OCI-LY7 (cell line): ENCODE data around the gene ACP3. TPM values are rescaled to one million over a fixed set of nuclear protein-coding genes. Genes with fewer than 3 reads are reported as not detected.
A peak's percentile ranks its signal among the peaks of the same experiment; 100 is the strongest.

Experiments used
- Bru-seq: library from RNA; stranded (reverse); fragments of 400-500 nt; gene quantifications from one replicate; lab custom pipeline; 2021; lab: Mats Ljungman, UMichigan
- BruChase-seq, 2 experiments: library from RNA; stranded (reverse); fragments of 400-500 nt; gene quantifications; one replicate each; lab custom pipeline; 2021; lab: Mats Ljungman, UMichigan
- BruUV-seq: library from RNA; stranded (reverse); fragments of 400-500 nt; replicated peaks from 2 replicates; lab custom pipeline; 2021; lab: Mats Ljungman, UMichigan
- CTCF ChIA-PET: fragments of 300-600 bp; sonication (Branson Sonifier 250); formaldehyde crosslinking; loops from one replicate; lab custom pipeline; 2022; ENCODE audit warnings: antibody characterized with exemption; ENCODE audit not compliant: unreplicated experiment; lab: Charles Lee
- POLR2A ChIA-PET: fragments of 300-600 bp; sonication (Branson Sonifier 250); formaldehyde crosslinking; loops from one replicate; lab custom pipeline; 2022; ENCODE audit warnings: antibody characterized with exemption; lab: Charles Lee
- DNase-seq: peaks from one replicate; pipeline ENCODE4 v3.0.0-alpha.2; 2015; ENCODE audit warnings: low spot score
- H2AFZ ChIP-seq: fragments of 200-600 bp; sonication (generic), shearing (Covaris generic); 2 replicates; pipeline ENCODE4 v1.6.1; 2014; ENCODE audit warnings: mild to moderate bottlenecking, antibody characterized with exemption, low read length, moderate library complexity
- H3K27ac ChIP-seq: fragments of 200-600 bp; sonication (generic); 2 replicates; pipeline ENCODE4 v1.5.1; 2014; ENCODE audit warnings: mixed run types, low read depth, mild to moderate bottlenecking, moderate library complexity, low read length, inconsistent platforms; ENCODE audit not compliant: poor library complexity, severe bottlenecking
- H3K36me3 ChIP-seq: fragments of 200-600 bp; sonication (generic); 2 replicates; pipeline ENCODE4 v1.6.1; 2014; ENCODE audit warnings: mild to moderate bottlenecking, antibody characterized with exemption, low read length, moderate library complexity, mixed read lengths; ENCODE audit not compliant: insufficient read depth
- H3K4me1 ChIP-seq: fragments of 200-600 bp; sonication (generic); 2 replicates; pipeline ENCODE4 v1.5.1; 2014; ENCODE audit warnings: mild to moderate bottlenecking, low read length; ENCODE audit not compliant: insufficient read depth, poor library complexity, severe bottlenecking
- H3K4me2 ChIP-seq: fragments of 200-600 bp; sonication (generic); 2 replicates; pipeline ENCODE4 v1.6.1; 2014; ENCODE audit warnings: mild to moderate bottlenecking, low read length
- H3K4me3 ChIP-seq: fragments of 200-600 bp; sonication (generic); 2 replicates; pipeline ENCODE4 v1.5.1; 2014; ENCODE audit warnings: mild to moderate bottlenecking, low read depth, low read length; ENCODE audit not compliant: poor library complexity, severe bottlenecking
- H3K79me2 ChIP-seq: fragments of 200-600 bp; sonication (generic); 2 replicates; pipeline ENCODE4 v1.6.1; 2016; ENCODE audit warnings: low read depth, mild to moderate bottlenecking, low read length, moderate library complexity, mixed read lengths; ENCODE audit not compliant: insufficient read depth
- H3K9me2 ChIP-seq: fragments of 200-600 bp; sonication (generic); 2 replicates; pipeline ENCODE4 v1.6.1; 2016; ENCODE audit warnings: mild to moderate bottlenecking, low read length, mixed read lengths; ENCODE audit not compliant: insufficient read depth
- H3K9me3 ChIP-seq: fragments of 200-600 bp; sonication (generic); 2 replicates; pipeline ENCODE4 v1.6.1; 2014; ENCODE audit warnings: mild to moderate bottlenecking, mixed run types, low read length, mixed read lengths
- H4K20me1 ChIP-seq: fragments of 200-600 bp; sonication (generic); 2 replicates; pipeline ENCODE4 v1.6.1; 2014; ENCODE audit warnings: mild to moderate bottlenecking, antibody characterized with exemption, low read length, moderate library complexity, mixed read lengths; ENCODE audit not compliant: insufficient read depth
- CTCF ChIP-seq: fragments of 200-600 bp; sonication (generic); conservative IDR thresholded peaks from 2 replicates; pipeline ENCODE4 v1.5.1; 2014; ENCODE audit warnings: mild to moderate bottlenecking, antibody characterized with exemption, low read length, moderate library complexity, mixed read lengths
- EZH2phosphoT487 ChIP-seq: fragments of 200-600 bp; sonication (generic); IDR thresholded peaks from 2 replicates; pipeline ENCODE4 v1.6.1; 2018; ENCODE audit warnings: low read depth, borderline replicate concordance, mild to moderate bottlenecking, mixed run types, antibody characterized with exemption, low read length, moderate library complexity, mixed read lengths
- intact Hi-C: fragments of 100-400 bp; cut with micrococcal nuclease; formaldehyde crosslinking; loops from one replicate; pipeline ENCODE4 v1.10.0; 2022; ENCODE audit not compliant: unreplicated experiment
- long read RNA-seq: library from polyadenylated mRNA; stranded (forward); transcript quantifications from one replicate; pipeline ENCODE4 v2.0.0, GENCODE V29; 2022
- total RNA-seq, 2 experiments: library from RNA; depleted of rRNA in 1 of 2; stranded (reverse); fragments of >200 nt in 1 of 2; shearing (Covaris generic) in 1 of 2; gene quantifications; 2 replicates each; pipeline ENCODE4 v1.2.3, GENCODE V29; 2014 to 2022

ACP3 gene
- total RNA-seq (2014; rRNA removed; shearing (Covaris generic)) (4.1 and 4.3 TPM in 2 replicates), total RNA-seq (2022) (10.5 and 13.7 TPM in 2 replicates), Bru-seq, nascent RNA (percentile 54 among the genes with signal in this experiment), BruChase-seq, experiment 1, labeled RNA remaining after a 6-hour chase (percentile 51 among the genes with signal in this experiment), BruChase-seq, experiment 2, labeled RNA remaining after a 2-hour chase (percentile 48 among the genes with signal in this experiment)
- long read RNA-seq, partial matches to known transcripts, result 0 of 7 reads
- long read RNA-seq, other reads (novel, unspliced or antisense), result 3 of 7 reads

- 0 out of 2 replicates have a peak, but pooled peaks cover 6% of the 10 kb centered on the region for H3K9me3 ChIP-seq
- peak within 1 kb of the TSS; percentile 63 for H3K4me3 ChIP-seq
- intact Hi-C loops, result loop anchor here (2.0 kb wide), 1 partner anchor 25 kb away; no protein-coding TSS in a partner anchor
- H3K27ac ChIP-seq, result peak within 1 kb of the TSS; percentile 35
- H3K79me2 ChIP-seq, result no peaks in the 10 kb centered on the region
- ChIA-PET CTCF (interaction anchor here (0.9 to 1.2 kb wide), 2 partner anchors 9 to 25 kb away, joined by 3 read pairs; no protein-coding TSS in a partner anchor), POLR2A (interaction anchor here (0.5 to 2.8 kb wide), 14 partner anchors 8 to 340 kb away, joined by 3 to 22 read pairs (median 4); partner anchors contain the start of gene DNAJC13)
- DNase-seq, result peak; percentile 86
- peak within 1 kb of the TSS; percentile 88 for H2AFZ ChIP-seq
- H3K4me1 ChIP-seq, result peaks cover 26% of the 10 kb centered on the region
- TF ChIP-seq EZH2phosphoT487 (no peak), CTCF (peak; percentile 51; the same call in 1 of the 2 replicates)
- no peaks in the 10 kb centered on the region for H3K9me2 ChIP-seq
- BruUV-seq, result TSS peak; percentile 65
- H3K36me3 ChIP-seq, result no peaks in the 10 kb centered on the region
- H3K4me2 ChIP-seq, result peak within 1 kb of the TSS; percentile 76
- H4K20me1 ChIP-seq, result no peaks in the 10 kb centered on the region
Observed at GRCh38 chr3:132317229-132317948, at the start of gene ACP3. TSS of gene ACP3 (plus strand) at chr3:132317407. CDS start at chr3:132317457, 50 bp downstream.

- BruUV-seq, result no TSS peak
- Histone ChIP-seq H3K4me2 (no peak overlapping the region), H3K27ac (no peak overlapping the region), H2AFZ (no peak overlapping the region), H3K4me3 (no peak overlapping the region), H3K9me3 (no peaks in the 10 kb centered on the region), H3K79me2 (no peaks in the 10 kb centered on the region), H4K20me1 (no peaks in the 10 kb centered on the region), H3K36me3 (no peaks in the 10 kb centered on the region), H3K4me1 (no peaks in the 10 kb centered on the region), H3K9me2 (no peaks in the 10 kb centered on the region)
- DNase-seq, result peak; percentile 14
- intact Hi-C loops, result no loop called here
- ChIA-PET POLR2A (no interaction called here), CTCF (no interaction called here)
- TF ChIP-seq EZH2phosphoT487, result no peak
- TF ChIP-seq CTCF, result peak; percentile 62
Observed at GRCh38 chr3:132268956-132269355, 48.3 kb upstream of the ACP3 start.
